Measurements from ENCODE around the gene RARS2. TPM values are rescaled to one million over a fixed set of nuclear protein-coding genes. Genes with fewer than 3 reads are reported as not detected.

RARS2 gene
- polyA plus RNA-seq, 3 donors from 2014 or later, result 16.5 to 24.7 (median 22.1) TPM

DNA sequence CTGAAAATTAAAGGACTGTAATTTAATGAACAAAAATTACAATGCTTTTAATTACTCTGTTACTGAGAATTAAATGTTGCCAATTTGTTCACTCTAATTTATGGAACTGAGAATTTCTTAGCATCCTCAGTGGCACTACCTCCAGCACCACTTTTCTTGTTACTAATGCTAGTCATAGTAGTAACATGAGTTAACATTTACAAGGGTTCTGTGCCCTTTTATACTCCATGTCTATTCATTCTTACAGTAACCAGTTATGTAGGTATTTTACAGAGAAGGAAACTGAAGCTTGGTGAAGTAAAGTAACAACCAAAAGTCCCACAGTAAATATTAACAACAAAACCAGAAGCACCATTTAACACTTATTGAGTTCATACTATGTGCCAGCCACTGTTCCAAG is 34.3 kb downstream of the RARS2 start:
- DNase-seq, result no peak
- Mint-ChIP-seq H3K4me1 (peaks cover 0 to 22% of the 10 kb centered on the region in 2 donors), H3K36me3 (peaks cover 20 to 38% (median 24%) of the 10 kb centered on the region in 3 donors), H3K27ac (no peak overlapping the region), H3K9me3 (peaks cover 0 to 2% (median 0%) of the 10 kb centered on the region in 6 donors), H3K27me3 (ENCODE audit: low read depth in 3 of 3) (no peaks in the 10 kb centered on the region), H3K4me3 (no peak overlapping the region)

DNA sequence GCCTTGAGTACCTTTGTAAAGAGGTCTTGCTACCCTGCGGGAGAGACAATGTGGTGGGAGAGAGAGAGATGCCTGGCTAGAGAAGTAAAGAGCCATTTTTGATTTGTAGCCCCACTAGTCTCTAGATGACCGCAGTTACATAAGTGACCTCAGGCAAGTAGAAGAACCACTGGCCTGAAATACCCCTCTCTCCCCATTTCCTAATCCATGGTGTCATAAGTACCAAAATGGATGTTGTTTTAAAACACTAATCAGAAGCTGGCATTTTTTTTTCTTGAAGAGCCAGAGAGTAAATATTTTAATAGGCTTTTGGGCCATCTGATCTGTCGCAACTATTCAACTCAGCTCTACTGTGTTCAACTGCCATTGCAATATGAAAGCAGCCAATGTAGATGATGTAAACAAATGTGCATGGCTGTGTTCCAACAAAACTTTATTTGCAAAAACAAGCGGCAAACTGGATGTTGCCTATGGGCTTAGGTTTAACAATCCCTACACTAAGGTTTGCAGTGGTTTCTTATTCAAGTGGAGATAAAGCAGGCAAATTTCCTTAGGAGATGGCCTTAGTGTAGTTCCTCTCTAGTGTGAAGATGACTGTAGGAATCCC is 36.5 kb downstream of the RARS2 start:
- Mint-ChIP-seq H3K27ac (peak overlapping the region in 3 of 6 donors; percentile 10 to 12 (median 10)), H3K4me1 (peaks cover 0 to 30% of the 10 kb centered on the region in 2 donors), H3K9me3 (peaks cover 0 to 2% (median 0%) of the 10 kb centered on the region in 6 donors), H3K36me3 (peaks cover 22 to 38% (median 22%) of the 10 kb centered on the region in 3 donors), H3K4me3 (no peak overlapping the region), H3K27me3 (ENCODE audit: low read depth in 3 of 3) (no peaks in the 10 kb centered on the region)
- no peak for DNase-seq

DNA sequence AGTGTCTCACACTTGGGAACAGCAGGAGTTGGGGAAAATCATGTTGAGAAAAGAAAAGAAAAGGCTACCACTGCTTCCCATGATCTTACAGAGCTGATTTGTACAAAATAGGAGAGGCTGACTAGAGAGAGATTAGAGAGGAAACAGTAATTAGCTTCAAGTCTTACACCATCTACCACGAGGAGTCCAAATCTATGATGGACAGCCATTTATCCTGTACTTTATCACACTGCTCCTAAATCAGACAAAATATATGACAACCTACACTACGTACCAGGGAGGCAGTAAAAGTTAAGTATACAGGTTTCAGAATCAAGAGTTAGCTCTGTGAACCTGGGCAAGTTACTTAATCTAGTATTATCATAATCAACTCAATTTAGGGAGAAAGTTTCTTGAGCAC is 38.0 kb downstream of the RARS2 start:
- peak overlapping the region in 4 of 6 donors; percentile 12 to 52 (median 40) for H3K27ac Mint-ChIP-seq
- DNase-seq, result no peak
- H3K27me3 Mint-ChIP-seq (ENCODE audit: low read depth in 3 of 3), result no peaks in the 10 kb centered on the region
- no peak overlapping the region for H3K4me3 Mint-ChIP-seq
- peaks cover 14 to 32% (median 22%) of the 10 kb centered on the region in 3 donors for H3K36me3 Mint-ChIP-seq
- peaks cover 0 to 26% of the 10 kb centered on the region in 2 donors for H3K4me1 Mint-ChIP-seq
- H3K9me3 Mint-ChIP-seq, result peaks cover 0 to 2% (median 0%) of the 10 kb centered on the region in 6 donors

DNA sequence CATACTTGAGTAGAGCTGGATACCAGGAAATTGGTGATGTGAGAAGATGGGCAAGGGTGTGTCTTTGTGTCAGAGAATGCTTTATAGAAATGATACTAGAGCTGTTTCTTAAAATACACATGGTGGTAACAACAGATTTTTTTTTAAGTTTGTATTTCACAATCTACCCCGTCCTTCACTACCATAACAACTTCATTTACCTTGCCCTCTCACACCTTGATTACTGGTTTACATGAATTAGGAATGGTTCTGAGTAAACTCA is 45.4 kb downstream of the RARS2 start:
- Mint-ChIP-seq H3K27ac (peak overlapping the region in 2 of 6 donors; percentile 37 to 50), H3K9me3 (peaks cover 0 to under 1% (median 0%) of the 10 kb centered on the region in 6 donors), H3K27me3 (ENCODE audit: low read depth in 3 of 3) (no peaks in the 10 kb centered on the region), H3K4me1 (peaks cover under 1 to 2% of the 10 kb centered on the region in 2 donors), H3K36me3 (peaks cover 22 to 48% (median 28%) of the 10 kb centered on the region in 3 donors), H3K4me3 (no peak overlapping the region)
- DNase-seq, result no peak

DNA sequence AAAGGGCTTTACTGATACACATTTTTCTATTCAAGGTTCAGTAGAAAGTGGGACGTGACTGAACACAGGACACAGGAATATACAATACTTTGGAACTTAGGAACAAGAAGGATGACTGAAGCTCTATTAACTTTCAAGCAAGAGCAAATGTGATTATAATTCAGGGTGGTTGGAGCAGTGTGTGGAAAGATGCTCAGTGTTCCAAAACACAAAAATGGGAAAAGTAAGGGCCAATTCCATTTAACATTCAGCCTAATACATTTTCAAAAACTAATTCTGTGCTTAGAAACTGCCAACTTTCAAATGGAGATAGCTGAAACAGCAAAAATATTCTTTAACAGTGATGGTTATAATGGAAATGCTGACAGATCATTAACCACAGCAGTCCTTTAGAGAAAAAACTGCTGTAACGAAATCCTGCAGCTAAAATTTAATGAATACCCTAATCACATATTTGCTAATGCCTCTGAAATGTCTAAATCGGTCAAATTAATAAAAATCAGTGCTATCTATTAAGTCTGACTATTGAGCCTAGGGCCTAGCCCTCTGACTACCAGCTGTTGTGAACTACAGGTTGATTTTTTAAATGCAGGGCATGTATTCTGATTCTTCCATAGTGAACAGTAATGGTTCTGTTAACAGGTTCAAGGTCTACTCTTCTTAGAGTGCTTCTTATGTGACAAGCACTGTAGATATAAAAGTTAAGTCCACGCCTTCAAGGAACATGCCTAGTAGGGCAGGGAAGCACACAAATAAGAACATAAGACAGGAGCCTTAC is 45.9 kb downstream of the RARS2 start:
- no peak overlapping the region for H3K4me3 Mint-ChIP-seq
- H3K27me3 Mint-ChIP-seq (ENCODE audit: low read depth in 3 of 3), result no peaks in the 10 kb centered on the region
- H3K36me3 Mint-ChIP-seq, result peaks cover 27 to 52% (median 32%) of the 10 kb centered on the region in 3 donors
- peaks cover 0 to 2% of the 10 kb centered on the region in 2 donors for H3K4me1 Mint-ChIP-seq
- H3K9me3 Mint-ChIP-seq, result peaks cover 0 to 2% (median 0%) of the 10 kb centered on the region in 6 donors
- DNase-seq, result no peak
- peak overlapping the region in 1 of 6 donors; percentile 50 for H3K27ac Mint-ChIP-seq

DNA sequence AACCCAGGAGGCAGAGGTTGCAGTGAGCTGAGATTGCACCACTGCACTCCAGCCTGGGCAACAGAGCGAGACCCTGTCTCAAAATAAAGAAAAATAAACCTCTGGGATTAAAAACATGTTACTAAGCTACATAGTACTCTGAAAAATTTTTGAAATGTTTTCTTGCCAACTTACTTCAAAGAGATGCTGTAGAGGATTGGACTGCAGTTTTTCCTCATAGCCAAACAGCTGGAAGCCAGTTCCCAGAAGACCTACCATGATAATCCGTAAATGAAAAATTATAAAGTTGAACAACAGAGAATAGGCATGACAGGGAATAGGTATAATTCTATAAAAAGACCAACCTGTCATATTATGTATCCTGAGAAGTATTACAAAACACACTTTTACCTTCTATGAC is 48.0 kb downstream of the RARS2 start:
- H3K4me3 Mint-ChIP-seq, result no peak overlapping the region
- no peak for DNase-seq
- peaks cover 7 to 10% of the 10 kb centered on the region in 2 donors for H3K4me1 Mint-ChIP-seq
- peaks cover 0 to 2% (median 0%) of the 10 kb centered on the region in 6 donors for H3K9me3 Mint-ChIP-seq
- H3K27ac Mint-ChIP-seq, result no peak overlapping the region
- peaks cover 29 to 50% (median 39%) of the 10 kb centered on the region in 3 donors for H3K36me3 Mint-ChIP-seq
- H3K27me3 Mint-ChIP-seq (ENCODE audit: low read depth in 3 of 3), result no peaks in the 10 kb centered on the region

DNA sequence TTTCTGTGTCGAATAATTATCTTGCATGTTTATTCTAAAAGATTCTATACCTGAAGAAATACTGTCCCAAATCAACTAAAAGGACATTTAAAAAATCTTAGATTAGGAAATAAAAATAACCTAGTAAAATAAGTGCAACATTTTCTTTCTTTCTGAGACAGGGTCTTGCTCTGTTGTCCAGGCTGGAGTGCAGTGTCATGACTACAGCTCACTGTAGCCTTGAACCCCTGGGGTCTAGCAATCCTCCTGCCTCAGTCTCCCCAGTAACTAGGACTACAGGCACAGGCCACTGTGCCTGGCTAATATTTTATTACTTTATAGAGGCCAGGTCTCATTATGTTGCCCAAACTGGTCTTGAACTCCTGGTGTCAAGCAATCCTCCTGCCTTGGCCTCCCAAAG is 48.7 kb downstream of the RARS2 start:
- Mint-ChIP-seq H3K27ac (no peak overlapping the region), H3K36me3 (peaks cover 27 to 48% (median 39%) of the 10 kb centered on the region in 3 donors), H3K4me3 (no peak overlapping the region), H3K4me1 (peaks cover 7 to 10% of the 10 kb centered on the region in 2 donors), H3K9me3 (peaks cover 0 to 2% (median 0%) of the 10 kb centered on the region in 6 donors), H3K27me3 (ENCODE audit: low read depth in 3 of 3) (no peaks in the 10 kb centered on the region)
- no peak for DNase-seq

DNA sequence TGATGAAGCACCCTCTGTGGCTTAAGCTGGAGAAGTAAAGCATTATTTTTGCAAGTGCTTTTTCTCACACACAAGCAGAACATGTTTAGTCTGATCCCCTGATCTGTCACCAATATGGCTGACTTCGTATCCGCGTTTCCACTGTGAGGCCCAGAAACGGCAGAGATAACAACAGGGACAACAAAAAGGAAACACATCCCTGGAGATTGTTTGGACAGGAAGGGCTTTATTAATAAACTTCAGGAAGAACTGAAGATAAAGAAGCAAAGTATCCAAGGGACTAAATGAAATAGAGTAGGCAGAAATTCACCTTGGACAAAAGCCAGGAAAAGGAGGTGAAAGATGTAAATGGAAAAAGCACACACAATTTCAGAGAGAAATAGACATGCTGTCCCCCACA is 49.2 kb downstream of the RARS2 start:
- Mint-ChIP-seq H3K27ac (peak overlapping the region in 1 of 6 donors; percentile 29), H3K4me1 (peaks cover 7 to 10% of the 10 kb centered on the region in 2 donors), H3K27me3 (ENCODE audit: low read depth in 3 of 3) (no peaks in the 10 kb centered on the region), H3K4me3 (no peak overlapping the region), H3K9me3 (peaks cover 0 to 2% (median 0%) of the 10 kb centered on the region in 6 donors), H3K36me3 (peaks cover 24 to 45% (median 39%) of the 10 kb centered on the region in 3 donors)
- DNase-seq, result no peak

DNA sequence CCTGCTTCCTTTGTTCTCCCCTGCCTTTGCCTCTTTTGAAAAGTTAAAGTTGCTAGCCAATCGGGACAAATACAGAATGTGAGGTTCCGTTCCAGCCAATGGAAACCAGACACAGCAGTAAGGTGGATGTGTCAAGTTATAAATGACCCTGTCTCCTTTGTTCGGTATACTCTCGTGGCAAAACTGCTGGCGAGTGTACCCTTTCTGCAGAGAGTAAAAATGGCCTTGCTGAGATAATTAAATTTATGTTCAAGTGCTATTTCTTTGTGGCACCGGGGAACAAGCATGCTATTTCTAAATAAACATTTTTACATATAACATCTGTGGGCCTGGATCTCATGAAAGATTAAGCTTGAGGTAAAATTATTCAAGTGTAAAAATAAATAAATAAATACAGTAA is 50.2 kb downstream of the RARS2 start:
- DNase-seq, result no peak
- Mint-ChIP-seq H3K9me3 (peaks cover 0 to 2% (median 0%) of the 10 kb centered on the region in 6 donors), H3K4me1 (peaks cover 7 to 10% of the 10 kb centered on the region in 2 donors), H3K27ac (no peak overlapping the region), H3K4me3 (no peak overlapping the region), H3K36me3 (peaks cover 23 to 39% (median 38%) of the 10 kb centered on the region in 3 donors), H3K27me3 (ENCODE audit: low read depth in 3 of 3) (no peaks in the 10 kb centered on the region)

DNA sequence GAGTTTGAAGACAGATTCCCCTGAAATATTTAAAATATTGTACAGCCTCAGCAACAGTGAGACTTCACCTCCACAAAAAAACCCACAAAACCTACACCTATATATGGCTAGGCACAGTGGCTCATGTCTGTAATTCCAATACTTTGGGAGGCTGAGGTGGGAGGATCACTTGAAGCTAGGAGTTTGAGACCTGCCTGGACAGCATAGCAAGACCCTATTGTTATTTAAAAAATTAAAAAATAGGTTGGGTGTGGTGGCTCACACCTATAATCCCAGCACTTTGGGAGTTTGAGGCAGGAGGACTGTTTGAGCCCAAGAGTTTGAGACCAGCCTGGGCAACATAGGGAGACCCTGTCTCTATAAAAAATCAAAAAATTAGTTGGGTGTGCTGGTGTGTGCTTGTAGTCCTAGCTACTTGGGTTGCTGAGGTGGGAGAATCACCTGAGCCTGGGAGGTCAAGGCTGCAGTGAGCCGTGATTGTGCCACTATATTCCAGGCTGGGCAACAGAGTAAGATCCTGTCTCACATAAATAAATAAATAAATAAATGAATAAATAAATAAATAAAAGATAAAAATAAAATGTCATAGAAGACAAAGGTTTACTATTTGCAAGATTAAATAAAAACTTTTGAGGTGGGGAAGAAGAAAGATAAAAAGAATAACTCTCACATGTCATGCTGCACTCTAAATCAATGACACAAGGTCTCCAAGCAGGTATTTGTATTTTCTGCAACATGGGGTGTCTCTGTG is 51.1 kb downstream of the RARS2 start:
- Mint-ChIP-seq H3K36me3 (peaks cover 23 to 41% (median 38%) of the 10 kb centered on the region in 3 donors), H3K4me1 (peaks cover 9 to 10% of the 10 kb centered on the region in 2 donors), H3K9me3 (peaks cover 0 to 2% (median 0%) of the 10 kb centered on the region in 6 donors)

DNA sequence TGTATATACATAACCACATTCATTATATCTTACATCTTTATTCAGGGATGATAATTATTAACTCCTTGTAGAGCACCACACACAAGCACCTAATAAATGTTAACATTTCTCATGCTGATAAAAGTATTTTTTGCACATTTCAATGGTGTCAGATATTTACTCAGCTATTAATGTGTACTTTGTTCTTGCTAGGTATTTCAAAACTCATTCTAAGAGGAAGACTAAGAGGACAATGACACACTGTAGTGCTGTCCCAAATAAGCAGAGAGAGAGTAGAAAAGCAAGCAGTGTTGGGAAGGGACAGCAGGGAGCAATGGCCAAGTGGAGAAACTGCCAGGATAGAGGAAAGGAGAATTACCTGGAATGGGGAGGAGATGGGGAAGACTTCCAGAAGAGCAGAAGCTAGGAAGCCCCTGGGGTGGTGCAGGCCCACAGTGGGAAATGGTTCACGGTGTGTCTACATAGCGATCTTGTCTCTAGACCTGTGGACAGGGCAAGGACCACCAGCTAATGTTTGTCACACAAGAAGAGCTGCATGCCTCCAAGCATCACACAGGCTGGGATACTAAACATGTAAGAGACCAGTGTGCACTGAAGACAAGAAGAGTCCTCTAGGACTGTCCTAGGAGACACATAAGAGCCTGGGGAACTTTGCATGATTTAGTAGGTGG is 55.3 kb downstream of the RARS2 start:
- Mint-ChIP-seq H3K27ac (peak overlapping the region in 2 of 6 donors; percentile 18 to 75), H3K9me3 (peaks cover 0 to 2% (median 0%) of the 10 kb centered on the region in 6 donors), H3K27me3 (ENCODE audit: low read depth in 3 of 3) (no peaks in the 10 kb centered on the region), H3K36me3 (peaks cover 15 to 25% (median 19%) of the 10 kb centered on the region in 3 donors), H3K4me3 (no peak overlapping the region), H3K4me1 (peaks cover 7 to 11% of the 10 kb centered on the region in 2 donors)
- DNase-seq, result no peak

More for the DNA sequence above, 51.1 kb downstream of the RARS2 start:
- DNase-seq, result no peak
- H3K4me3 Mint-ChIP-seq, result no peak overlapping the region
- H3K27me3 Mint-ChIP-seq (ENCODE audit: low read depth in 3 of 3), result no peaks in the 10 kb centered on the region
- no peak overlapping the region for H3K27ac Mint-ChIP-seq

DNA sequence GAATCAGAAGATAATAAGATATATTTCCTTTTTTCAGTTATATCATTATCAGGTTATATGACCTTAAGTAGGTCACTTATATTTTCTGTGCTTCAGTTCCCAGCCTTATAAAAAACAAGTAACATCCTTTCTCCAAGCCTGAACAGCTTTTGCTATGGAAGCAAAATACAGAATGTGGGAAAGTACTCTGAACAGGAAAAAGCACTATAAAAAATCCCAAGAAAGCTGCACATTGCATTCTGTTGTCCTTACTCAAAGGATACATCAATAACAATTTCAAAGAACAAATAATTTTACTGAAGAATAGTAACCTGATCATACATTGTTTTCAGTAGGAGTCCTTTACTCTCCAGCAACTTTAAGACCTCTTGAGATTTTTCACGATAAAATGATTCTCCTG is 60.6 kb downstream of the RARS2 start:
- Mint-ChIP-seq H3K27ac (peak overlapping the region in 3 of 6 donors; percentile 9 to 66 (median 41)), H3K4me3 (no peak overlapping the region)

DNA sequence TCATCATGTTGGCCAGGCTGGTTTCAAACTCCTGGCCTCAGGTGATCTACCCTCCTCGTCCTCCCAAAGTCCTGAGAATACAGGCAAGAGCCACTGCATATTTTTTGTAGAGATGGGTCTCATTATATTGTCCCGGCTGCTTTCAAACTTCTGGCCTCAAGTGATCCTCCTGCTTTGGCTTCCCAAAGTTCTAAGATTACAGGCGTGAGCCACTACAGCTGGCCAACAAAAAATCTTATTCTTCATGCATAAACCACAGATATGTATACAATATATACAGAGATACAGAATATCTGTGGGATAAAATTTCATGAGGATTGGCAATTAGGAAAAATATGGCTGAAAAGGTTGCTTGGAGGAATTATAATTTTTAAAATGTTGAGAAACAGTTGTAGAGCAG is 67.1 kb downstream of the RARS2 start:
- Mint-ChIP-seq H3K9me3 (no peaks in the 10 kb centered on the region), H3K27ac (no peak overlapping the region)

More for the DNA sequence above, 60.6 kb downstream of the RARS2 start:
- Mint-ChIP-seq H3K9me3 (no peaks in the 10 kb centered on the region), H3K27me3 (ENCODE audit: low read depth in 3 of 3) (peaks cover 0 to 3% (median 0%) of the 10 kb centered on the region in 3 donors), H3K36me3 (peaks cover 10 to 19% (median 19%) of the 10 kb centered on the region in 3 donors), H3K4me1 (peaks cover 2 to 24% of the 10 kb centered on the region in 2 donors)
- no peak for DNase-seq

More for the DNA sequence above, 67.1 kb downstream of the RARS2 start:
- H3K4me1 Mint-ChIP-seq, result peaks cover 2 to 6% of the 10 kb centered on the region in 2 donors
- no peak overlapping the region for H3K4me3 Mint-ChIP-seq
- H3K36me3 Mint-ChIP-seq, result peaks cover 22 to 34% (median 29%) of the 10 kb centered on the region in 3 donors
- peaks cover 0 to 3% (median 0%) of the 10 kb centered on the region in 3 donors for H3K27me3 Mint-ChIP-seq (ENCODE audit: low read depth in 3 of 3)
- no peak for DNase-seq

Measured in immature natural killer cell (primary cell).